Measurements from ENCODE around the gene CARMIL1.
"Not testable (repeated sequence)": the region's sequence is repeated elsewhere in the genome, so short reads cannot be mapped to it uniquely, and the experiment has no call there.

Gene CARMIL1

GRCh38 chr6:25436760-25437159 lies 157.6 kb downstream of the CARMIL1 start:
- TF ChIP-seq CTCF (IDR thresholded peaks at IDR 0.05; ENCODE audit: insufficient read depth, low read length, missing control alignments): no peak
- CTCF ChIA-PET: interaction anchor here (0.9 to 1.1 kb wide), 2 partner anchors 11 to 53 kb away, joined by 4 read pairs; no protein-coding TSS in a partner anchor
- H3K4me3 ChIP-seq (ENCODE audit: low read depth, low read length): no peak overlapping the region
- POLR2A ChIA-PET: no interaction called here
- no peak for DNase-seq (ENCODE audit: low read depth, low spot score)

GRCh38 chr6:25439368-25439767 lies 160.2 kb downstream of the CARMIL1 start:
- CTCF ChIA-PET: no interaction called here
- H3K4me3 ChIP-seq (ENCODE audit: low read depth, low read length): no peak overlapping the region
- no peak for TF ChIP-seq CTCF (IDR thresholded peaks at IDR 0.05; ENCODE audit: insufficient read depth, low read length, missing control alignments)
- POLR2A ChIA-PET: no interaction called here
- DNase-seq (ENCODE audit: low read depth, low spot score): no peak

GRCh38 chr6:25441663-25442270 lies 162.6 kb downstream of the CARMIL1 start:
- no peak overlapping the region for H3K4me3 ChIP-seq (ENCODE audit: low read depth, low read length)
- CTCF ChIA-PET: interaction anchor here (0.8 to 1.2 kb wide), 3 partner anchors 50 to 163 kb away, joined by 3 read pairs; partner anchors contain the start of gene CARMIL1
- POLR2A ChIA-PET: interaction anchor here (0.6 kb wide), 1 partner anchor 12 kb away, joined by 3 read pairs; no protein-coding TSS in a partner anchor
- TF ChIP-seq CTCF (IDR thresholded peaks at IDR 0.05; ENCODE audit: insufficient read depth, low read length, missing control alignments): no peak
- DNase-seq (ENCODE audit: low read depth, low spot score): no peak

- CTCF ChIA-PET: interaction anchor here (1.2 kb wide), 1 partner anchor 162 kb away, joined by 3 read pairs; no protein-coding TSS in a partner anchor
- TF ChIP-seq CTCF (IDR thresholded peaks at IDR 0.05; ENCODE audit: insufficient read depth, low read length, missing control alignments): no peak
- no peak for DNase-seq (ENCODE audit: low read depth, low spot score)
- POLR2A ChIA-PET: no interaction called here
- H3K4me3 ChIP-seq (ENCODE audit: low read depth, low read length): no peak overlapping the region
Measured at GRCh38 chr6:25442898-25443297, 163.7 kb downstream of the CARMIL1 start.

GRCh38 chr6:25444521-25444920 lies 165.3 kb downstream of the CARMIL1 start:
- POLR2A ChIA-PET; DNase-seq (ENCODE audit: low read depth, low spot score); CTCF ChIA-PET; H3K4me3 ChIP-seq (ENCODE audit: low read depth, low read length): not testable (repeated sequence)

- no peak overlapping the region for H3K4me3 ChIP-seq (ENCODE audit: low read depth, low read length)
- ChIA-PET POLR2A (no interaction called here), CTCF (no interaction called here)
- TF ChIP-seq CTCF (IDR thresholded peaks at IDR 0.05; ENCODE audit: insufficient read depth, low read length, missing control alignments): no peak
- DNase-seq (ENCODE audit: low read depth, low spot score): no peak
Measured at GRCh38 chr6:25446830-25447569, 167.8 kb downstream of the CARMIL1 start.

Data from AG04449 (cell line).